NCI-H1694 (cell line): Measurements from ENCODE around the gene NPFF.
"Not testable (repeated sequence)": the region's sequence is repeated elsewhere in the genome, so short reads cannot be mapped to it uniquely, and the experiment has no call there.

ENCODE experiments used
- DNase-seq: peaks from one replicate; lab custom pipeline; 2025; lab: John Stamatoyannopoulos, UW

NPFF gene

GRCh38 chr12:53495903-53496751 lies 11.2 kb downstream of the NPFF start:
- DNase-seq = no peak

- no peak for DNase-seq
These were observed 13.5 kb downstream of the NPFF start for GRCh38 chr12:53493610-53494391.

- DNase-seq = peak; percentile 55
These were observed 14.3 kb downstream of the NPFF start for GRCh38 chr12:53492830-53493609.

- DNase-seq = no peak
These were observed 15.1 kb downstream of the NPFF start for GRCh38 chr12:53492188-53492587.

GRCh38 chr12:53489242-53489864 lies 17.9 kb downstream of the NPFF start:
- DNase-seq = no peak

- no peak for DNase-seq
These were observed 20.4 kb downstream of the NPFF start for GRCh38 chr12:53486736-53487487.

GRCh38 chr12:53485955-53486735 lies 21.1 kb downstream of the NPFF start:
- DNase-seq = no peak

- DNase-seq = no peak
These were observed 22.4 kb downstream of the NPFF start for GRCh38 chr12:53484686-53485575.

- no peak for DNase-seq
These were observed 23.3 kb downstream of the NPFF start for GRCh38 chr12:53483979-53484377.

- no peak for DNase-seq
These were observed 23.9 kb downstream of the NPFF start for GRCh38 chr12:53483225-53483978.

- DNase-seq = no peak
These were observed 24.6 kb downstream of the NPFF start for GRCh38 chr12:53482626-53483168.

- DNase-seq = no peak
These were observed 25.2 kb downstream of the NPFF start for GRCh38 chr12:53481939-53482586.

- DNase-seq = not testable (repeated sequence)
These were observed 25.8 kb downstream of the NPFF start for GRCh38 chr12:53481458-53481857.

- DNase-seq = no peak
These were observed 26.5 kb downstream of the NPFF start for GRCh38 chr12:53480491-53481442.

GRCh38 chr12:53479331-53479730 lies 28.0 kb downstream of the NPFF start:
- no peak for DNase-seq

- no peak for DNase-seq
These were observed 28.4 kb downstream of the NPFF start for GRCh38 chr12:53478865-53479264.

GRCh38 chr12:53476769-53477209 lies 30.5 kb downstream of the NPFF start:
- peak; percentile 36 for DNase-seq
